GM12801 (cell line): Measurements from ENCODE around the gene GNG7.

Source experiments
- TF ChIP-seq, protein P1 (sequence below): IDR thresholded peaks from one replicate; pipeline ENCODE4 v1.5.1; 2011; ENCODE audit warnings: control low read depth; ENCODE audit not compliant: insufficient read length; ENCODE audit errors: extremely low read depth

The GNG7 gene

DNA sequence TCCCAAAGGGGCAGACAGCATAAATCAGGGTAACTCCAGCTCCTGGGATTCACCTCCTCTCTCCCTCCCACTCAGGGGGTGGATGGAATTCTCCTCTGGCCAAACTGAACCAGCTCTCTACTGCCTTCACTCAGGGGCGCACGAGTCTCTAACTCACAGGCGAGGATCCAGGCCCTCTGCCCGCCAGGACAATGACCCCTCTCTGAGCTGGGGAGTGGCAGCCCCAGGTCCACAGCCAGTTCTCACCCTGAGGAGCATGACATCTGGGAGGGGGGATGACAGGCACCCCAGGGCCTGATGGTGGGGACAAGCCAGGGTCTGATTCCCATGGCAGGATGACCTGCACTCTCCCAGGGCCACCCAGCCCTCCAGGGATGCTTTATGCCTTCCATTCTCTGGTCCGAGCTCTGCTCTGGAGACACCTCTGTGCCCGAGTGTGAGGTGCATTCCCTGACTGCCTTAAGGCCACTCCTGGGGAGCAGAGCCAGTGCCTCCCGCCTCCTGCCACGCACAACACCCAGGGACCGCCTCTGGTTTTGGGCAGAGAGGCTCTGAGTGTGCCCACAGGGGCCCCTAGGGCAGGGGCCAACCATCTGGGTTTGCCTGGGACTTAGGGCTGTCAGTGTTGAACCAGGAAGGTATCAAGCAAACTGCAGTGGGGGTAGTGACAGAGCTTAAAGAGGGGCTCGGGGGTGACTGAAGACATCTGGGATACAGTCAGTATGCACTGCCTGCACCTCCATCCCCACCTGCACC, 66.2 kb downstream of the GNG7 start:
- TF ChIP-seq, protein P1, sequence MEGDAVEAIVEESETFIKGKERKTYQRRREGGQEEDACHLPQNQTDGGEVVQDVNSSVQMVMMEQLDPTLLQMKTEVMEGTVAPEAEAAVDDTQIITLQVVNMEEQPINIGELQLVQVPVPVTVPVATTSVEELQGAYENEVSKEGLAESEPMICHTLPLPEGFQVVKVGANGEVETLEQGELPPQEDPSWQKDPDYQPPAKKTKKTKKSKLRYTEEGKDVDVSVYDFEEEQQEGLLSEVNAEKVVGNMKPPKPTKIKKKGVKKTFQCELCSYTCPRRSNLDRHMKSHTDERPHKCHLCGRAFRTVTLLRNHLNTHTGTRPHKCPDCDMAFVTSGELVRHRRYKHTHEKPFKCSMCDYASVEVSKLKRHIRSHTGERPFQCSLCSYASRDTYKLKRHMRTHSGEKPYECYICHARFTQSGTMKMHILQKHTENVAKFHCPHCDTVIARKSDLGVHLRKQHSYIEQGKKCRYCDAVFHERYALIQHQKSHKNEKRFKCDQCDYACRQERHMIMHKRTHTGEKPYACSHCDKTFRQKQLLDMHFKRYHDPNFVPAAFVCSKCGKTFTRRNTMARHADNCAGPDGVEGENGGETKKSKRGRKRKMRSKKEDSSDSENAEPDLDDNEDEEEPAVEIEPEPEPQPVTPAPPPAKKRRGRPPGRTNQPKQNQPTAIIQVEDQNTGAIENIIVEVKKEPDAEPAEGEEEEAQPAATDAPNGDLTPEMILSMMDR: no peak

DNA sequence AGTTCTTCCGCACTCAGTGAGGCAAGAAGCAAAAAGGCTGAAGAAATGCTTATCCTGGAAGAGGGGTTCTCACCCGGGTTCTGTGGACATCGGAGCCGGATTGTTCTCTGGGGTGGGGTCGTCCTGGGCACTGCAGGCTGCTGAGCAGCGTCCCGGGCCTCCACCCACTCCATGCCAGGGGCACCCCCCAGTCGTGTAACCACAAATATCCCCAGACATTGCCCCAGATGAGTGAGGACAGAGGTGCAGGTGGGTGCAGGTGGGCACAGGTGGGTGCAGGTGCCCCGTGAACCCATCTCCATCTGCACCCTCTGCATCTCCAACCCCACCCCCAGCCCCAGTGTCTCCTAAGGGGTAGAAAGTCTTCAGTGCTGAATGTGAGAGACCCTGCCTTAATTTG, 67.5 kb downstream of the GNG7 start:
- TF ChIP-seq, protein P1: no peak

DNA sequence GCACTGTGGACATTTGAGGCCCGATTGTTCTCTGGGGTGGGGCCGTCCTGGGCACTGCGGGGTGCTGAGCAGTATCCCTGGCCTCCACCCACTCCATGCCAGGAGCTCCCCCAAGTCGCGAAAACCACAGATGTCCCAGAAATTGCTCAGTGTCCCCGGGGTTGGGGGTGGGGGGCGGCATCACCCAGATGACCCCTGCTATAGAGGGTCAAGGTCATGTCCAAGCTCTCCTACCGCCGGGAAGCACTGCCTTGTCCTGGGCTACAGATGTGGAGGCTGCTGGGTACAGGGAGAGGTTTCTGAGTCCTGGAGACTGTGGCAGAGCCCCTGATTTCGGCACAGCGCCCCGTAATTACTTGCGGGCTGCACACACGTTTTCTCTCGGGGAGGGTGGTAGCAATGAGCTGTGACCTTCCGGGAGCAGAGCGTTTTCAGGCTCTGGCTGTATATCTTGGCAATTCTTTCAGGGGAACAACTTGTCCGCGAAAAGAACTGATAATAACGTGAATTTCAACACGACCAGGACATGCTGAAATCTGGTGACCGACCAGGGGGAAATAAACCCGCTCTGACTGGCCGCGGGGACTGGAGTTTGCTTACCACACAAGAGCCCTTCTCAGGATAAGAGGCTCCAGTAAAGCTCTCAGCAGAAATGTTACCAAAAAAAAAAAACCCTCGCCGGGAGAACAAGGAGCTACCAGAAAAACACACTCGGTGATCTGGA, 68.1 kb downstream of the GNG7 start:
- TF ChIP-seq, protein P1: no peak

DNA sequence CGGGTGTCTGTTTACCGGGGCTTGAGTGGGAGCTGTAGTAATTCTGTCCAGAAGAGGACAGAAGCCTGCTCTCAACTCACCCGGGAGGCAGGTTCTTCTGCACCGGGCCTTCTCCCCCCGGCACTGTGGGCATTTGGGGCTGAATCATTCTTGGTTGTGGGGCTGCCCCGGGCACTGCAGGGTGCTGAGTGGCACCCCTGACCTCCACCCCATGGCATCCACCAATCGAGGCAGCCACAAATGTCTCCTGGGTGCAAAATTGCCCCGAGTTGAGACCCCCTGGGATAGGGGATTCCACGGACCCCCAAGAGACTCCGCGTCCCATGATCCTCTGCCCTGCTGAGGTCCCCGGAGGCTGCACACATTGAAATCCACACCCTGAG, 68.8 kb downstream of the GNG7 start:
- TF ChIP-seq, protein P1: no peak

DNA sequence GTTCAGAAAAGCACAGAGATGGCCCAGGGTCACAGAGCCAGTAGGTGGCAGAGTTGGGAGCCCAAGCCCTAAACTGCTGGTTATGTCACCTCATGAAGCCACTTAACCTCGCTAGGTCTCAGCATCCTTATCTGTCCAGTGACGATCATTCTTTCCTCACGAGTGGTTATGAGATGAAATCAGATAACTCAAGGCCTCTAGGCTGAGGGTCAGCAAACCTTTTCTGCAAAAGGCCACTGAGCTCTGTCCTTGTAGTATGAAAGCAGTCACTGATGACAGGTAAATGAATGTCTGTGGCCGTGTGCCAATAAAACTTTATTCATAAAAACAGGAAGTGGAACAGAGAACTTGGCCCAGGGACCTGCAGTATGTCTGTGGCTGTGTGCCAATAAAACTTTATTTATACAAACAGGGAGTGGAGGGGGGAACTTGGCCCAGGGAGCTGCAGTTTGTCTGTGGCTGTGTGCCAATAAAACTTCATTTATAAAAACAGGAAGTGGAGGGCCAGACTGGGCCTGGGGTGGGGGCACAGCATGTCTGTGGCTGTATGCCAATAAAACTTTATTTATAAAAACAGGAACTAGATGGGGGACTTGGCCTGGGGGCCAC, 71.2 kb downstream of the GNG7 start:
- TF ChIP-seq, protein P1: no peak

DNA sequence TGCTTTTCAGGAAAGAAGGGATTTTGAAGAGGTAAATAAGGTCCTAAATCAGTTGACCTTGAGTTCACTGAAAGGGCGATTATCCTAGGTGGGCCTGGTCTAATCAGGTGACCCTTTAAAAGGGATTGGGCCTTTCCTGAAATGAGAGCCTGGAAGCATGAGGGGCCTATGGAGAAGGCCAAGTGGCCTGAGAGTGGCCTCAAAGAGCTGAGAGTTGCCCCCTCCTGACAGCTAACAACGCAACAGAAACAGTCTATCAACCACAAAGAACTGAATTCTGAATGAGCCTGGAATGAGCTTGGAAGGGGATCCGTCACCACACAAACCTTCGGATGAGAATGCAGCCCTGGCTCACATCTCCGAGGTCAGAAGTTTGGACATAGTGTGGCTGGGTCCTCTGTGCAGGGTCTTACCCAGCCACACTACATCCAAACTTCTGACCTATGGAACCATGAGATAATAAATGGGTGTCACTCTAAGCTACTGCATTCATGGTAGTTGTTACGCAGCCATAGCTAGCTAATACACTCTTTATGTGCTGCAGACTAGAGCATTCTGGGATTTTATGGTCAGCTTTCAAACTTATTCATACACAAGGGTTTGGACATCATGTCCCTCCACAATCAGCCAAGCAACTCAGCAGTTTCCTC, 72.0 kb downstream of the GNG7 start:
- TF ChIP-seq, protein P1: no peak
